ENCODE data around the gene GRHL1.

Gene GRHL1

DNA sequence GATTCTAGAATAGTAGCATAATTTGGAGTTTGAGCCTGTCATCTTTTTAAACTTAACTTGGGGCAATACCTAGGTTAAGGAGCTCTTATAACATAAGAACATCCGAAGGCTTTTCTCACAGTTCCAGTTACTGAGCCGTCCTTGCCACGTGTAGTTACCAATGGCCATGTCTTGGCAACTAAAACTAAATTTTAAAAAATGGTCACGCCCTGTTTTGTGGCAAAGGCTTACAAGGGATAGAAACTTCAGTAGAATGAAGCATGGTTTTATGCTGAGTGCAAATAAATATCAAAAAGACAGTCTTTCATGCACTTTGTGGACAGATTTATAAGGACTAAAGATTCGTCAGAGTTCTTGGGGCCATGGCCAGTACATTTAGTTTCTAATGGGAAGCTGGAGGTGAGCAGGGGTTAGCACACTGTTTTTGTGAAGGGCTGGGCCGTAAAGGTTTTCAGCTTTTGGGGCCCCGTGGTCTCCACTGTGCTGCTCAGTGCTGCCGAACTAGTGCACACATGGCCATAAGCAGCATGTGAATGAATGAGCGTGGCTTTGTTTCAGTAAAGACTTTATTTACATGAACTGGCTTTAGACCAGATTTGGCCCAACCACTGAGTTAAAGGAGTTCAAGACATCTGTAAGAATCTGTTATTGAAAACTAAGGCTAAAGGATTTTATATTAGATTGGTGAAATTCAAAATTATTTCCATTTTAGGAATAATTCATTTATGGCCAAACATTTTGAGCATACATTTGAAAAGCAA lies 41.1 kb downstream of the GRHL1 start:
- H3K4me3 ChIP-seq (ENCODE audit: low read depth, low read length): no peak overlapping the region
- TF ChIP-seq, protein P1, sequence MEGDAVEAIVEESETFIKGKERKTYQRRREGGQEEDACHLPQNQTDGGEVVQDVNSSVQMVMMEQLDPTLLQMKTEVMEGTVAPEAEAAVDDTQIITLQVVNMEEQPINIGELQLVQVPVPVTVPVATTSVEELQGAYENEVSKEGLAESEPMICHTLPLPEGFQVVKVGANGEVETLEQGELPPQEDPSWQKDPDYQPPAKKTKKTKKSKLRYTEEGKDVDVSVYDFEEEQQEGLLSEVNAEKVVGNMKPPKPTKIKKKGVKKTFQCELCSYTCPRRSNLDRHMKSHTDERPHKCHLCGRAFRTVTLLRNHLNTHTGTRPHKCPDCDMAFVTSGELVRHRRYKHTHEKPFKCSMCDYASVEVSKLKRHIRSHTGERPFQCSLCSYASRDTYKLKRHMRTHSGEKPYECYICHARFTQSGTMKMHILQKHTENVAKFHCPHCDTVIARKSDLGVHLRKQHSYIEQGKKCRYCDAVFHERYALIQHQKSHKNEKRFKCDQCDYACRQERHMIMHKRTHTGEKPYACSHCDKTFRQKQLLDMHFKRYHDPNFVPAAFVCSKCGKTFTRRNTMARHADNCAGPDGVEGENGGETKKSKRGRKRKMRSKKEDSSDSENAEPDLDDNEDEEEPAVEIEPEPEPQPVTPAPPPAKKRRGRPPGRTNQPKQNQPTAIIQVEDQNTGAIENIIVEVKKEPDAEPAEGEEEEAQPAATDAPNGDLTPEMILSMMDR (IDR thresholded peaks at IDR 0.05; ENCODE audit: borderline replicate concordance, insufficient read depth, low read depth, low read length): no peak

DNA sequence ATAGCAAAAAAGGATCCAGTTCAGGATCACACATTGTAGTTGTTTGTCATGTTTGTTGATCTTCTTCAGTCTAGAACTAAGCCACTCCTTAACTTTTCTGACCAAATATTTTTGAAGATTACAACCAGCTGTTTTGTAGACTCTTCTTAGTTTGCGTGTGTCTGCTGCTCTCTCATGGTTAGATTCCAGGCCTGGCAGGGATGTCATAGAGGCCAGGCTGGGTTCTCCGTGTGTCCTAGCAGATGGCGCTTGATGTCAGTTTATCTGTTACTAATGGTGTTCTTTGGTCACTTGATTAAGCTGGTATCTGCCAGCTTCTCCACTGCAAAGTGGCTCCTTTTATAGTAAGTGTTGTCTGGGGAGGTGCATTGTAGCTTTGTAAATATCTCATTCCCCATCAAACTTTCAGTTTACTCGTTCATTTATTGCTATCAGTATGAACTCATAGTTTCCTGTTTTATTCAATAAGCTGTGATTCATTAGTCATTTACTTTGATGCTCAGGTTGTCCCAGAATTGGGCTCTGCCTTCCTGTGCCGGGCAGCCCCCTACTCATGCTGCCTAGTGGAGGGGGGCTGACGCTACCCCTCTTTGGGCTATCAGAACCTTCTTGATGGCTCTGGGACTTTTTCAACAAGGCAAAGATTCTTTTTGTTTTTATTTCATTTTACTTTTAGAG lies 42.1 kb downstream of the GRHL1 start:
- H3K4me3 ChIP-seq (ENCODE audit: low read depth, low read length): no peak overlapping the region
- TF ChIP-seq, protein P1 (IDR thresholded peaks at IDR 0.05; ENCODE audit: borderline replicate concordance, insufficient read depth, low read depth, low read length): no peak

DNA sequence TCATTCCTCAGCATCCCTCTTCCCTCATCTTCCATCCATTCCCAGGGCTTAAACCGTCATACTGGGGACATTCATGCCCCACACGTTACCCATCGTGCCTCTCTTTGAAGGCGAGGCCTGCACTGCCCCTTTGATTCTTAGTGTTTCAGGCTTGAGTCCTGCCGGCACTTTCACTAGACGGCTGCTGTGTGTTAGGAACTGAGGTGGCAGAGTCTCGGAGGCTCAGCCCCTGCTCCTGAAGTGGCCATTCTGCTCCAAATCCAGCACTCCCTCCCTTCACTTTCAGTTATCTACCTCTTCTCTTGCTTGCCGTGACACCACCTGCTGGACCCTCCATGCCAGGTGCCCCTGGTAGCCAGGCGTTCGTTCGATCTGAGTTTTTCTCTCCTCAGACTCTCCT lies 43.0 kb downstream of the GRHL1 start:
- TF ChIP-seq, protein P1 (IDR thresholded peaks at IDR 0.05; ENCODE audit: borderline replicate concordance, insufficient read depth, low read depth, low read length): no peak
- H3K4me3 ChIP-seq (ENCODE audit: low read depth, low read length): no peak overlapping the region

DNA sequence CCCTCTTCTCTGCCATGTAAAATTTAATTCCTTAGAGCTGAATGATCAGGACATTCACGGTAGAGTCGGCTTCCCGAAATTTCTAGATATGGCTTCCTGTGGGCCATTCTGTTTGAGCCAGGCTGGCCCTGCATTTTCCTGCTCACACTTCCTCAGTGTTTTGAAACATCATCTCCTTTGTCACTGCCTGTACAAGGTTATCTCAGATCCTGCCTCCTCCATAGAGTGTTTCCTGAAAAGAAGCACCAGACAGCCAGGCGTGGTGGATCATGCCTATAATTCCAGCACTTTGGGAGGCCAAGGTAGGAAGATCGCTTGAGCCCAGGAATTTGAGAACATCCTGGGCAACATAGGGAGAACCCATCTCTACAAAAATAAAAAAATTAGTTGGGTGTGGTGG lies 43.6 kb downstream of the GRHL1 start:
- no peak overlapping the region for H3K4me3 ChIP-seq (ENCODE audit: low read depth, low read length)
- TF ChIP-seq, protein P1 (IDR thresholded peaks at IDR 0.05; ENCODE audit: borderline replicate concordance, insufficient read depth, low read depth, low read length): no peak

DNA sequence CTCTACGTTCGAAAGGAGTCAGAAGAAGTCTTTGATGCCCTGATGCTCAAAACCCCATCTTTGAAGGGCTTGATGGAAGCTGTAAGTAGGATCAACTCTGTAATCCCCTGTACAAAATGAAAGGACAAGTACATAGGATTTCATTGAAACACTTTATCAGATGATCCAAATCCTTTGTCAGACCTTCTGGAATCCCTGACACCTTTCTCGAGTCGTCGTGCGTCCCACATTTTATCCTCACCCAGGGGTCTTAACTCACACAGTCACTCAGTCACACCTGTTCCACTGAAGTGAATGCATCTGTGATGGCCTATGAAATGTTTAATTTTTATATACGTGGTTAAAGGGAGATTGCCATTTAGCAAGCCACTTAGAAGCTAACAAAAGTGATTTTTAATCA lies 44.8 kb downstream of the GRHL1 start:
- H3K4me3 ChIP-seq (ENCODE audit: low read depth, low read length): no peak overlapping the region
- TF ChIP-seq, protein P1 (IDR thresholded peaks at IDR 0.05; ENCODE audit: borderline replicate concordance, insufficient read depth, low read depth, low read length): no peak

DNA sequence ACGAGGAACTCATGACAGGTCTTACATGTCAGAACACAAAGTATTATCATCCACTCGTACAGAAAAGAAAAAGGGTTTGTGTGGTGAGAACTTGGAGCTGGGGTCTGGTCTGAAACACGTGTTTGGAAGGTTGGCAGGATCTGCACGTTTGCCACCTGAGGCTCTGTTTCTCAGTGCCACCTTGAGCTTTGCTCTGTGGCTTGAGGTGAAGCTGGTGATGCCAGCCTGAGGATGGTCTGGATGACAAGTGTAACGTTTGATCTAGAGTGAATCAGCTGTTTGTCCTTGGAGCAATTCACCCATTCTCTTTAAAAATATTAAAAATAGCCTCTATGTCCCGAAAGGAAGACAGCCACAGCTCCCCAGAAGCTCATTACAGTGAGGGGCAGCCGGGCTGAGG lies 46.4 kb downstream of the GRHL1 start:
- TF ChIP-seq, protein P1 (IDR thresholded peaks at IDR 0.05; ENCODE audit: borderline replicate concordance, insufficient read depth, low read depth, low read length): no peak
- no peak overlapping the region for H3K4me3 ChIP-seq (ENCODE audit: low read depth, low read length)

All from GM12875 (cell line).